CD4-positive, alpha-beta T cell (primary cell): ENCODE data around the gene AFDN. TPM values are rescaled to one million over a fixed set of nuclear protein-coding genes. Genes with fewer than 3 reads are reported as not detected.

Experiments used
- ATAC-seq: fragments of 200-7000 bp; cut with Tn5 transposase; one replicate; pipeline ENCODE4 v1.10.0; 2022; ENCODE audit warnings: mild to moderate bottlenecking; ENCODE audit not compliant: poor library complexity
- CTCF ChIA-PET: fragments of 350-600 bp; sonication (Branson Sonifier 250); formaldehyde crosslinking; loops from one replicate; lab custom pipeline; 2021; ENCODE audit warnings: antibody characterized with exemption, inconsistent platforms; lab: Charles Lee
- POLR2A ChIA-PET: fragments of 350-600 bp; sonication (Branson Sonifier 250); formaldehyde crosslinking; loops from one replicate; lab custom pipeline; 2021; ENCODE audit warnings: antibody characterized with exemption, inconsistent platforms; lab: Charles Lee
- DNase-seq, 14 experiments: peaks; one replicate each; pipeline ENCODE4 v3.0.0-alpha.2; 2013 to 2020; ENCODE audit warnings: mixed read lengths in 2 of 14
- H3K27ac ChIP-seq, 2 donors: one replicate each; pipeline versions ENCODE4 v1.5.1 to v1.7.0; 2013; ENCODE audit warnings: low read length in 2 of 2, low read depth in 1 of 2, mild to moderate bottlenecking in 1 of 2
- H3K27me3 ChIP-seq, 2 experiments: 1 replicate in 1 of 2; 2 replicates in 1 of 2; pipeline versions ENCODE4 v1.6.1 to v1.7.0; 2013; ENCODE audit warnings: low read length in 2 of 2, control low read depth in 1 of 2, mild to moderate bottlenecking in 1 of 2, moderate library complexity in 1 of 2; ENCODE audit not compliant: insufficient read depth in 2 of 2, control insufficient read depth in 1 of 2
- H3K36me3 ChIP-seq: one replicate; pipeline ENCODE4 v1.6.1; 2013; ENCODE audit warnings: low read length, control low read depth; ENCODE audit not compliant: insufficient read depth
- H3K4me1 ChIP-seq: one replicate; pipeline ENCODE4 v1.6.1; 2013; ENCODE audit warnings: low read length, control low read depth; ENCODE audit not compliant: insufficient read depth
- H3K4me3 ChIP-seq: one replicate; pipeline ENCODE4 v1.5.1; 2013; ENCODE audit warnings: mild to moderate bottlenecking, low read length, moderate library complexity
- H3K9me3 ChIP-seq, 2 experiments: 1 replicate in 1 of 2; 2 replicates in 1 of 2; pipeline versions ENCODE4 v1.6.1 to v1.7.0; 2013; ENCODE audit warnings: low read length in 2 of 2, mild to moderate bottlenecking in 2 of 2, control low read depth in 1 of 2, moderate library complexity in 1 of 2; ENCODE audit not compliant: control insufficient read depth in 1 of 2, insufficient read depth in 1 of 2
- H3K27ac Mint-ChIP-seq: one replicate; pipeline ENCODE4 v1.8.0; 2020; ENCODE audit warnings: mixed read lengths
- H3K27me3 Mint-ChIP-seq: one replicate; pipeline ENCODE4 v1.8.0; 2021; ENCODE audit warnings: mixed read lengths
- H3K36me3 Mint-ChIP-seq: one replicate; pipeline ENCODE4 v1.8.0; 2021; ENCODE audit warnings: low read depth, mixed read lengths
- H3K4me1 Mint-ChIP-seq: one replicate; pipeline ENCODE4 v1.8.0; 2021; ENCODE audit warnings: low read depth, mixed read lengths
- H3K4me3 Mint-ChIP-seq: one replicate; pipeline ENCODE4 v1.8.0; 2020; ENCODE audit warnings: mild to moderate bottlenecking, mixed read lengths
- H3K9me3 Mint-ChIP-seq: one replicate; pipeline ENCODE4 v1.8.0; 2020; ENCODE audit warnings: mixed read lengths
- CTCF ChIP-seq: fragments of 200-600 bp; IDR thresholded peaks from one replicate; pipeline ENCODE4 v1.8.0; 2022; ENCODE audit warnings: antibody characterized with exemption, mild to moderate bottlenecking
- intact Hi-C, 2 experiments: fragments of 100-400 bp; cut with DNase I in 1 of 2; cut with micrococcal nuclease in 1 of 2; formaldehyde crosslinking; loops; one replicate each; pipeline versions ENCODE4 v1.15.1 to v1.9.0; 2023 to 2025; cut with DNase I, micrococcal nuclease
- total RNA-seq, 174 experiments: library from RNA in 2 of 174; stranded (reverse) in 2 of 174; gene quantifications; one replicate each; pipeline ENCODE4 v1.2.3 and lab custom pipeline; 2021 to 2026

The AFDN gene
- total RNA-seq, 2 experiments from 2014 or later, result 9.1 to 10.2 TPM

DNA sequence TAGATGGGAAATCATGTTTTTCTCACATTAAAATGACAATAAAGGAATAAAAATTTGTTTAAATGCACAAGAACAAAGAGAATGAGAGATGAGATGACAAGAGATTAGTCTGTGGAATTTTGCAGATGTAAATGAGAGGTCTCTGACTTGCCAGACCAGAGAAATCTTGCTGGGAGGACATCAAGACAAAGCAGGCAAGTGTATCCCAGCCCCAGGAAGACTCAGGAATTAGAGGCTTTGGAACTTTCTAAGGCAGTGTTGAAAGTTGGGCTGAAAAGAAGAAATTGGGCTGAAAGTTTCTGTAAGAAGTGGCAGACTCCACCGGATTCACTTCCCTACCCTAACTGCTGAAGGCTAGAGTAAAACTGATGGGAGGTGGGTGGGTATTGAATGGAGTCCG is 54.6 kb downstream of the AFDN start:
- intact Hi-C loops, result no loop called here
- no peaks in the 10 kb centered on the region for H3K9me3 ChIP-seq
- no peak for TF ChIP-seq CTCF
- DNase-seq (no peak), ATAC-seq (no peak)
- CTCF ChIA-PET, result interaction anchor here (0.6 to 1.4 kb wide), 2 partner anchors 9 to 15 kb away, joined by 4 read pairs; no protein-coding TSS in a partner anchor
- H3K4me1 Mint-ChIP-seq, result no peaks in the 10 kb centered on the region
- POLR2A ChIA-PET, result no interaction called here
- no peaks in the 10 kb centered on the region for H3K4me1 ChIP-seq
- H3K27me3 ChIP-seq, result no peaks in the 10 kb centered on the region
- no peak overlapping the region for H3K27ac Mint-ChIP-seq
- no peak overlapping the region for H3K4me3 Mint-ChIP-seq
- no peak overlapping the region for H3K4me3 ChIP-seq
- no peaks in the 10 kb centered on the region for H3K9me3 Mint-ChIP-seq
- no peaks in the 10 kb centered on the region for H3K36me3 Mint-ChIP-seq
- H3K36me3 ChIP-seq, result no peaks in the 10 kb centered on the region
- H3K27me3 Mint-ChIP-seq, result peaks cover 18% of the 10 kb centered on the region
- no peak overlapping the region for H3K27ac ChIP-seq

DNA sequence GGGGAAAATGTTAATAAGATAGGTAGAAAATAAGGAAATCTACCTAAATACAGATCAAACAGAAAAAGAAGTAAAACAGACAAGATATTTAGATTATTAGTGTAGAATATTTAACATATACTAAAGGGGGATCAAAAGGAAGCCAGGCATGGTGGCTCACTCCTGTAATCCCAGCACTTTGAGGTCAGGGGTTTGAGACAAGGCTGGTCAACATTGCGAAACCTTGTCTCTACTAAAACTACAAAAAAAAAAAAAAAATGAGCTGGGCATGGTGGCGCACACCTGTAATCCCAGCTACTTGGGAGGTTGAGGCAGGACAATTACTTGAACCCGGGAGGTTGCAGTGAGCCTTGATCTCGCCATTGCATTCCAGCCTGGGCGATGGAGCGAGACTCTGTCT is 55.5 kb downstream of the AFDN start:
- ChIA-PET POLR2A (no interaction called here), CTCF (no interaction called here)
- no peak for TF ChIP-seq CTCF
- H3K4me3 ChIP-seq, result no peak overlapping the region
- Mint-ChIP-seq H3K27me3 (peaks cover 15% of the 10 kb centered on the region), H3K9me3 (no peaks in the 10 kb centered on the region), H3K27ac (no peak overlapping the region), H3K4me1 (no peaks in the 10 kb centered on the region), H3K4me3 (no peak overlapping the region), H3K36me3 (no peaks in the 10 kb centered on the region)
- DNase-seq (no peak), ATAC-seq (no peak)
- no peak overlapping the region for H3K27ac ChIP-seq
- H3K27me3 ChIP-seq, result no peaks in the 10 kb centered on the region
- H3K4me1 ChIP-seq, result no peaks in the 10 kb centered on the region
- intact Hi-C loops, result no loop called here
- no peaks in the 10 kb centered on the region for H3K9me3 ChIP-seq
- H3K36me3 ChIP-seq, result no peaks in the 10 kb centered on the region

GRCh38 chr6:167888098-167888497 is 61.4 kb downstream of the AFDN start:
- no peak for TF ChIP-seq CTCF
- Histone ChIP-seq H3K4me1 (no peaks in the 10 kb centered on the region), H3K27me3 (no peaks in the 10 kb centered on the region), H3K36me3 (no peaks in the 10 kb centered on the region), H3K4me3 (no peak overlapping the region), H3K27ac (no peak overlapping the region), H3K9me3 (no peaks in the 10 kb centered on the region)
- Mint-ChIP-seq H3K9me3 (no peaks in the 10 kb centered on the region), H3K27ac (no peak overlapping the region), H3K36me3 (no peaks in the 10 kb centered on the region), H3K27me3 (no peaks in the 10 kb centered on the region), H3K4me1 (no peaks in the 10 kb centered on the region), H3K4me3 (no peak overlapping the region)
- ATAC-seq (no peak), DNase-seq (no peak)
- intact Hi-C loops, result no loop called here
- POLR2A ChIA-PET, result no interaction called here
- CTCF ChIA-PET, result no interaction called here
